ENCODE measurements around the gene C7orf25. TPM values are rescaled to one million over a fixed set of nuclear protein-coding genes. Genes with fewer than 3 reads are reported as not detected.

Gene C7orf25
- total RNA-seq (1 to 10 TPM; 6.5 to 7.2 TPM), polyA plus RNA-seq (ENCODE audit: insufficient read length in 6 of 6) (1 to 10 TPM; 1.9 to 3.1 (median 2.4) TPM)
- long read RNA-seq, donor 1, transcript C7orf25-201 (2 exons, 2,451 nt): major isoform, 6 of 8 reads
- long read RNA-seq, donor 1, partial matches to known transcripts: 0 of 8 reads
- long read RNA-seq, donor 1, other reads (novel, unspliced or antisense): 0 of 8 reads
- long read RNA-seq, donor 2, transcript C7orf25-201 (2 exons, 2,451 nt): major isoform, 6 of 6 reads
- long read RNA-seq, donor 2, partial matches to known transcripts: 0 of 6 reads
- long read RNA-seq, donor 2, other reads (novel, unspliced or antisense): 0 of 6 reads
- long read RNA-seq, donor 3, transcript C7orf25-201 (2 exons, 2,451 nt): major isoform, 7 of 7 reads
- long read RNA-seq, donor 3, partial matches to known transcripts: 0 of 7 reads
- long read RNA-seq, donor 3, other reads (novel, unspliced or antisense): 0 of 7 reads
- long read RNA-seq, donor 4, transcript C7orf25-201 (2 exons, 2,451 nt): major isoform, 6 of 6 reads
- long read RNA-seq, donor 4, partial matches to known transcripts: 0 of 6 reads
- long read RNA-seq, donor 4, other reads (novel, unspliced or antisense): 0 of 6 reads
- long read RNA-seq, donor 5, transcript C7orf25-201 (2 exons, 2,451 nt): major isoform, 8 of 8 reads
- long read RNA-seq, donor 5, partial matches to known transcripts: 0 of 8 reads
- long read RNA-seq, donor 5, other reads (novel, unspliced or antisense): 0 of 8 reads
- long read RNA-seq, donor 6, transcript C7orf25-201 (2 exons, 2,451 nt): major isoform, 10 of 13 reads
- long read RNA-seq, donor 6, partial matches to known transcripts: 0 of 13 reads
- long read RNA-seq, donor 6, other reads (novel, unspliced or antisense): 0 of 13 reads
- long read RNA-seq, donor 7, partial matches to known transcripts: 0 of 2 reads
- long read RNA-seq, donor 7, other reads (novel, unspliced or antisense): 0 of 2 reads
- long read RNA-seq, donor 8, transcript C7orf25-201 (2 exons, 2,451 nt): major isoform, 5 of 6 reads
- long read RNA-seq, donor 8, partial matches to known transcripts: 0 of 6 reads
- long read RNA-seq, donor 8, other reads (novel, unspliced or antisense): 0 of 6 reads
- long read RNA-seq, donor 9: 0 reads
- long read RNA-seq, donor 10, transcript C7orf25-201 (2 exons, 2,451 nt): major isoform, 5 of 6 reads
- long read RNA-seq, donor 10, partial matches to known transcripts: 0 of 6 reads
- long read RNA-seq, donor 10, other reads (novel, unspliced or antisense): 0 of 6 reads
- long read RNA-seq, donor 11, transcript C7orf25-201 (2 exons, 2,451 nt): major isoform, 6 of 7 reads
- long read RNA-seq, donor 11, partial matches to known transcripts: 0 of 7 reads
- long read RNA-seq, donor 11, other reads (novel, unspliced or antisense): 0 of 7 reads
- long read RNA-seq, donor 12, partial matches to known transcripts: 0 of 2 reads
- long read RNA-seq, donor 12, other reads (novel, unspliced or antisense): 0 of 2 reads

DNA sequence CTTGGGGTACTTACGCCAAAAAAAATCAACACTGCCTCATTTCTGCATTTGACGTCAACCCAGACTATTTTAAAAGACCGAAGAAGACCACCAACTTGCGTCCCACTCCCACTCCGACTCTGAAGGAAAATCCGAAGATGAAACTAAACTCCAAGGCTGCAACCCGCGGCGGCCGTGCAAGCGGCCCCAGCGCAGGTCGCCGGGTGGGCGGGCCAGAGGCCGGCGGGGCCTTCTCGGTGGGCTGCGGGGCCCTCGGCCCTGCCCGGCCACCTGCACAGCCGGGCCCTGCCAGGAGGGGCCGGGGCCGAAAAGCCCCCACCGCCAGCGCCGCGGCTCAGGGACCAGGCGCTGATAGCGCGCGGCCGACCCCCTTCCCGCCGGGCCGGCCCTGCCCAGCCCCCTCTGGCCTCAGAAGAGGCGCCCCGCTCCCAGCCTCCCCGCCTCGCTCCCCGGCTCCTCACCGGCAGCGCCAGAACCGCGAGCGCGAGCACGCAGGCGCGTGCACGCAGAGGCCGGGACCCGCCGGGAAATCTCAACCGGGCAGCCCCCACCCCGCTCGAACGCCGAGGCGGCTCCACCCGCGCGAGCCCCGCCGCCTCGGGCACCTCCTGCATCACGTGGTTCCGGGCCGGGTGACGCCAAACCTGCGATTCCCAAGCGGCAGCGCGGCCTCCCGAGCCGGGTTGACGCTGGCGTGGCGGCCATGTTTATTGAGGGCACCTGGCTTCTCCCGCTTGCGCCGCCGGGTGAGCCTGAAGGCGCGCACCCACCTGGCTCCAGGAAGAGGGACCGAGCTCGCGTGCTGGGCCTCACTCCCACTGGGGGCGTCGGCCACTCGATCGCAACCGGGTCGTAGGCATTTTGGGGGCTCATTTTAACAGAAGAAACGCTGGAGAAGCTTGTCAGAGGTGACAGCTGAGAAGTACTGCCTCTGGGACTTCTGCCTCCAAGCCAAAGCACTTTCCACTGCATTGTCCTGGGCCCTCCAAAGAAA lies at the start of gene C7orf25:
TSS of gene C7orf25 (minus strand) at position 617 of the 994 bp plus-strand sequence. CDS start 1,170 bp downstream, outside the sequence.
- peaks cover 0 to 14% of the 10 kb centered on the region in 2 donors for H3K36me3 ChIP-seq
- H3K4me3 ChIP-seq: peak within 1 kb of the TSS; percentile 69 to 75
- H3K27ac ChIP-seq: peak within 1 kb of the TSS; percentile 79 to 85
- H3K9me3 ChIP-seq: no peaks in the 10 kb centered on the region
- H3K4me1 ChIP-seq: peaks cover 22 to 55% of the 10 kb centered on the region in 2 donors
- intact Hi-C loops (cut with DNase I): no loop called here
- ATAC-seq (peak; percentile 93), DNase-seq (peak; percentile 90 to 100 (median 96))
- TF ChIP-seq, protein P1, sequence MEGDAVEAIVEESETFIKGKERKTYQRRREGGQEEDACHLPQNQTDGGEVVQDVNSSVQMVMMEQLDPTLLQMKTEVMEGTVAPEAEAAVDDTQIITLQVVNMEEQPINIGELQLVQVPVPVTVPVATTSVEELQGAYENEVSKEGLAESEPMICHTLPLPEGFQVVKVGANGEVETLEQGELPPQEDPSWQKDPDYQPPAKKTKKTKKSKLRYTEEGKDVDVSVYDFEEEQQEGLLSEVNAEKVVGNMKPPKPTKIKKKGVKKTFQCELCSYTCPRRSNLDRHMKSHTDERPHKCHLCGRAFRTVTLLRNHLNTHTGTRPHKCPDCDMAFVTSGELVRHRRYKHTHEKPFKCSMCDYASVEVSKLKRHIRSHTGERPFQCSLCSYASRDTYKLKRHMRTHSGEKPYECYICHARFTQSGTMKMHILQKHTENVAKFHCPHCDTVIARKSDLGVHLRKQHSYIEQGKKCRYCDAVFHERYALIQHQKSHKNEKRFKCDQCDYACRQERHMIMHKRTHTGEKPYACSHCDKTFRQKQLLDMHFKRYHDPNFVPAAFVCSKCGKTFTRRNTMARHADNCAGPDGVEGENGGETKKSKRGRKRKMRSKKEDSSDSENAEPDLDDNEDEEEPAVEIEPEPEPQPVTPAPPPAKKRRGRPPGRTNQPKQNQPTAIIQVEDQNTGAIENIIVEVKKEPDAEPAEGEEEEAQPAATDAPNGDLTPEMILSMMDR (IDR thresholded peaks at IDR 0.05): no peak
- H3K27me3 ChIP-seq: no peaks in the 10 kb centered on the region

DNA sequence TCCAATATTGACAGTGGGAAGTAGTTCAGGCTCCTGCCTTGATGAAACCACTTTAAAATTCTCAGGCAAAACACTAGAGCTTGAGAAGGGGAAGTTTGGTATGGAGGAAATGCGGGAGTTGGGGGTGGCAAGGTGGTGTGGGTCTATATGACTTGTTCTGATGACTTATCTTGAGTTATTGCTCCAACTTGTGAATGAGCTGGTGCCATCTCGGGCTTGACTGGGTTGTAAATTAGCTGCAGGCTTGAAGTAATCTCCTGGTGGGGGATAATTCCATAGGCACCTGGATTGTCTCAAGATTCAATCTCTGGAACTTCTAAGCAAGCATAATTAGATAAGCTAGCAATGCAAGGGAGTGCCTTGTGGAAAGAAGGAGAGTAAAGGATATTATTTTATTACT lies 49.3 kb upstream of the C7orf25 start:
- H3K36me3 ChIP-seq: no peaks in the 10 kb centered on the region
- H3K27me3 ChIP-seq: no peaks in the 10 kb centered on the region
- H3K4me1 ChIP-seq: no peaks in the 10 kb centered on the region
- no peak overlapping the region for H3K4me3 ChIP-seq
- intact Hi-C loops (cut with DNase I): no loop called here
- TF ChIP-seq, protein P1 (IDR thresholded peaks at IDR 0.05): no peak
- peaks cover 0 to 7% of the 10 kb centered on the region in 2 donors for H3K9me3 ChIP-seq
- no peak for ATAC-seq
- H3K27ac ChIP-seq: no peak overlapping the region
- no peak for DNase-seq

DNA sequence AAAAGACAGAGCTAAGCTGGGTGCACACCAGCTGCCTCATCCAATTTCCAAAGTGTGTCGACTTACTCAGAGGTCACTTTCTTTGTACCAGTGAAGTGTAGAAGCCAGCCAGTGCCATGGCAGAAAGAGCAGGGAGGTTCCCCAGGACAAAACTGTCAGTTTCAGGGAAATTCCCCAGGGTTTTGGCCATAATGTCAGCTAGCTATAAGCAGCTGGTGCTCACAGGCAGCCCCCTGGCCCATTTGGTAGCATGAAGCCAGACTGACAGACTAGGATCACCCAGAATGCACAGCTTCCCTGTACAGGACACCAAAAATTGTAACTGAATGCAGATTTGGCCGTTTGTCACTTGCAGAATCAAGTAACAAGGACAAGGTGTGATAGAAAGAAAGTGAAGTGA lies 48.9 kb upstream of the C7orf25 start:
- Histone ChIP-seq H3K27me3 (no peaks in the 10 kb centered on the region), H3K4me3 (no peak overlapping the region), H3K36me3 (no peaks in the 10 kb centered on the region), H3K4me1 (no peaks in the 10 kb centered on the region), H3K27ac (no peak overlapping the region), H3K9me3 (peaks cover 0 to 7% of the 10 kb centered on the region in 2 donors)
- TF ChIP-seq, protein P1 (IDR thresholded peaks at IDR 0.05): no peak
- intact Hi-C loops (cut with DNase I): no loop called here
- ATAC-seq (no peak), DNase-seq (no peak)

DNA sequence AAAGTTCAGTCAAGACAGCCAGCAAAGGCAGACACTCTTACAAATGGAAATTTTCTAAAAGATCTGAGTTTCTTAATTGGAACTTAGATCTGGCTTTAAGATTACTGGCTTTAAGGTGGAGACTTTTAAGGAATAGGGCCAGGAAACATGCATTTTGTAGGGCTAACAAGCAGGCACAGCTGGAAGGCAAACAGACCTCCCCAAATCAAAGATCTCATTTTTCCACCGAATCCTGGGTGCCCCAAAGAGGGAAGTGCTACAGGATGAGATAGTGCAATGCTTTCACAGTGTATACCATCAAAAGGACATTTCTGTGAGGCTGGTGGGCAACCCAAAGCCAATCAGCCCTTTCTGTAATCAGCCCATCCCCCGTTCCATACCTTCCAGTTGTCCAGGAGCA lies 47.7 kb upstream of the C7orf25 start:
- intact Hi-C loops (cut with DNase I): no loop called here
- Histone ChIP-seq H3K27ac (no peak overlapping the region), H3K27me3 (no peaks in the 10 kb centered on the region), H3K4me1 (no peaks in the 10 kb centered on the region), H3K4me3 (no peak overlapping the region), H3K36me3 (no peaks in the 10 kb centered on the region), H3K9me3 (peaks cover 0 to 7% of the 10 kb centered on the region in 2 donors)
- ATAC-seq: no peak
- no peak for DNase-seq
- TF ChIP-seq, protein P1 (IDR thresholded peaks at IDR 0.05): no peak
